Calu3 (cell line): Measurements from ENCODE around the gene UACA. TPM values are rescaled to one million over a fixed set of nuclear protein-coding genes. Genes with fewer than 3 reads are reported as not detected.

ENCODE experiments used
- BruUV-seq: library from RNA; stranded (reverse); fragments of 400-500 nt; replicated peaks from 2 replicates; lab custom pipeline; 2021; lab: Mats Ljungman, UMichigan
- CTCF ChIA-PET: fragments of 300-600 bp; sonication (Branson Sonifier 250); formaldehyde crosslinking; loops from one replicate; lab custom pipeline; 2022; ENCODE audit warnings: antibody characterized with exemption; lab: Charles Lee
- DNase-seq: peaks from one replicate; pipeline ENCODE4 v3.0.0; 2022
- H3K27ac Mint-ChIP-seq: one replicate; pipeline ENCODE4 v1.8.0; 2022; ENCODE audit warnings: mixed read lengths; ENCODE audit not compliant: unreplicated experiment
- H3K27me3 Mint-ChIP-seq: one replicate; pipeline ENCODE4 v1.8.0; 2022; ENCODE audit warnings: mixed read lengths; ENCODE audit not compliant: unreplicated experiment
- H3K36me3 Mint-ChIP-seq: one replicate; pipeline ENCODE4 v1.8.0; 2022; ENCODE audit warnings: mild to moderate bottlenecking, moderate library complexity, mixed read lengths; ENCODE audit not compliant: insufficient read depth, unreplicated experiment
- H3K4me1 Mint-ChIP-seq: one replicate; pipeline ENCODE4 v1.8.0; 2022; ENCODE audit warnings: mild to moderate bottlenecking, low read depth, mixed read lengths; ENCODE audit not compliant: unreplicated experiment
- H3K4me3 Mint-ChIP-seq: one replicate; pipeline ENCODE4 v1.8.0; 2022; ENCODE audit warnings: mild to moderate bottlenecking, low read depth, moderate library complexity, mixed read lengths; ENCODE audit not compliant: unreplicated experiment
- H3K9me3 Mint-ChIP-seq: one replicate; pipeline ENCODE4 v1.8.0; 2022; ENCODE audit warnings: low read depth, mixed read lengths; ENCODE audit not compliant: unreplicated experiment
- intact Hi-C: fragments of 100-400 bp; cut with micrococcal nuclease; formaldehyde crosslinking; loops from one replicate; pipeline ENCODE4 v1.10.0; 2022; ENCODE audit not compliant: unreplicated experiment
- total RNA-seq: library from RNA; stranded (reverse); gene quantifications from 2 replicates; pipeline ENCODE4 v1.2.3, GENCODE V29; 2022
- TF ChIP-seq, protein P1 (sequence below): fragments of 200-600 bp; IDR thresholded peaks from one replicate; pipeline ENCODE4 v1.8.0; 2022; ENCODE audit warnings: antibody characterized with exemption; ENCODE audit not compliant: unreplicated experiment

UACA gene
- total RNA-seq, 1 experiment from 2014 or later = 35.5 TPM

DNA sequence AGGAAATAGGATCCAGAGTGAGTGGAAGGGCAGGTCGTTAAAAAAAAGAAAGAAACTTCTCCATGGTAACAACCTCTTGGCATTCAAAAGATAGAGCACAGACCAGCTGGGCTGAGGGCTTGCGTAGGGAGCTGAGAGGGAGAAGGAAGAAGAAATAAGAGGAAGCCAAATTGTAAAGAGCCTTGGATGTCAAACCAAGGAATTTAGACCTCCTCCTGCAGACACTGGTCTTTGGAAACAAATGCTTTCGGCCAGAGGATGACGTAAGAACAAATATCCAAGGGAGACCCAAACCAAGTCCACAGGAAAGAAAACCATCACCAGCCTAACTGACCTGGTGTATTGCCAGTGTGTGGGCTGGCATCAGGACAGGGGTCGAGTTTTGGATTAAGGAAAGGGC, 155.2 kb downstream of the UACA start:
- TF ChIP-seq, protein P1, sequence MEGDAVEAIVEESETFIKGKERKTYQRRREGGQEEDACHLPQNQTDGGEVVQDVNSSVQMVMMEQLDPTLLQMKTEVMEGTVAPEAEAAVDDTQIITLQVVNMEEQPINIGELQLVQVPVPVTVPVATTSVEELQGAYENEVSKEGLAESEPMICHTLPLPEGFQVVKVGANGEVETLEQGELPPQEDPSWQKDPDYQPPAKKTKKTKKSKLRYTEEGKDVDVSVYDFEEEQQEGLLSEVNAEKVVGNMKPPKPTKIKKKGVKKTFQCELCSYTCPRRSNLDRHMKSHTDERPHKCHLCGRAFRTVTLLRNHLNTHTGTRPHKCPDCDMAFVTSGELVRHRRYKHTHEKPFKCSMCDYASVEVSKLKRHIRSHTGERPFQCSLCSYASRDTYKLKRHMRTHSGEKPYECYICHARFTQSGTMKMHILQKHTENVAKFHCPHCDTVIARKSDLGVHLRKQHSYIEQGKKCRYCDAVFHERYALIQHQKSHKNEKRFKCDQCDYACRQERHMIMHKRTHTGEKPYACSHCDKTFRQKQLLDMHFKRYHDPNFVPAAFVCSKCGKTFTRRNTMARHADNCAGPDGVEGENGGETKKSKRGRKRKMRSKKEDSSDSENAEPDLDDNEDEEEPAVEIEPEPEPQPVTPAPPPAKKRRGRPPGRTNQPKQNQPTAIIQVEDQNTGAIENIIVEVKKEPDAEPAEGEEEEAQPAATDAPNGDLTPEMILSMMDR = no peak
- H3K36me3 Mint-ChIP-seq = no peaks in the 10 kb centered on the region
- CTCF ChIA-PET = no interaction called here
- no peak for DNase-seq
- BruUV-seq = no TSS peak
- H3K9me3 Mint-ChIP-seq = no peaks in the 10 kb centered on the region
- no peak overlapping the region for H3K27ac Mint-ChIP-seq
- no peaks in the 10 kb centered on the region for H3K27me3 Mint-ChIP-seq
- intact Hi-C loops = no loop called here
- H3K4me3 Mint-ChIP-seq = no peak overlapping the region
- H3K4me1 Mint-ChIP-seq = no peaks in the 10 kb centered on the region

DNA sequence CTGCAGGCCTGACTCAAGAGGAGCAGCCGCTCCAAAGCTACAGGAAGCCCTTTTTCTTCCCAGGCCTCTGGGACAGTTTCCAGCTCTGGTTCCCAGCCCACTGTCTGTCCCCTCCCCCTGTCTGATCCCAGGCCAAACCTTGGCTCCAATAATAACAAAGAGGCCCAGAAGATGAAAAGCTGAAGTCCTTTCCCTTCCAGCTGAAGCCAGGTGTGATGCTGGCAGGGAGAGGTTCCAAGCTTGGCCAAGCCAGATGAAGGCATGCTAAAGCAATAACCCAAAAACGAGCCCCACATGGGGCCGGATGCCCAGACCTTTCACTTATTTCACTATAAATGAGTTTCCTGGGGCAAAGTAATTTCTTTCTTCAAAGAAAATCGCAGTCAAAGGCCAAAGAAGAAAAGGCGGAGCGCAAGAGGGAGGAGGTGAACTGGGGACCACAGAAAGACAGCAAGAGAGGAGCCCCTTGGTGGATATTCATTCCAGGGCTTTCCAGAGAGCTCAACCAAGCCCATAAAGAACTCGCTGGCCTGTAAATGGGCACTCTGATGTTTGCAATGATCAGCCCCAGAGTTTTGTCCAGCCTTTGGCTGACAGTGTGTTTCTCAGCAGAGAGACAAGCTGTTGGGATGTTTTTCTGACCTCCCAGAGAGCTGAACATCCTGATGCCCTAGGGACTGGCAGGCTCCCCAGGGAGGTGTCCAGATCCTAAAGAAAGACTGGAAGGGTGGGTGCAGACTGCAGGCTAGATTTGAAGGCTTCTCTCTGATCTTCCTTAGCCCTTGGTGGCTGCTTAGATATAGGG, 157.6 kb downstream of the UACA start:
- H3K4me1 Mint-ChIP-seq = no peaks in the 10 kb centered on the region
- CTCF ChIA-PET = interaction anchor here (0.8 to 1.2 kb wide), 2 partner anchors 37 to 67 kb away, joined by 3 read pairs; no protein-coding TSS in a partner anchor
- DNase-seq = no peak

DNA sequence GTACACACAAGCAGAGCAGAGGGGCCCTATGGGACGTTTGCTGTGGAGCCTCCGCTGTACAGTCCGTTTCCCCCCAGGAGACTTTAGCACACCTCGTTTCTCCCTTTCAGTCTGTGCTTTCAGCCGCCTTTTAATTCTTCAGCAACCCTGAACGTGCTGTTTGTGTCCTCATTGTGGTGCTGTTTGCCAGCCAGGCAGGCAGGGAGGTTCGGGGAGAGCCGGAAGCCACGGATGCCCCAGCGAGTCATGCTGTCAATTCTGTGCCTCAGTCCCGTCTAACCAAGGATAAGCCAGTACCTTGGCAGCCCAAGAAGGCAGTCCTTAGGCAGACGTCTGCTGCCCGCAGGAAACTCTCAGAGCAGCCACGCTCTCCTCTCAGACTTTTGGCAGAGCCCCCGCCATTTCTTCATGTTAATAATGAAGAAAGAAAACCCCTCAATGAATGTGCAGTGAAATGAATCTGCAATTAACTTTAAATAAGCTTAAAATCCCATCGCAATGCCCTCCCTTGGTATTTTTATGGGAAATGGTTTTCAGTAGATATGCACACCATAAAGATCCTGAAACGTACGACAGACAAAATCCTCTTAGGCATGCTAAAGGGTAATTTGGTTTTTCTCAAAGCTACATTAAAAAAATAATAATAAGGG, 158.6 kb downstream of the UACA start:
- Mint-ChIP-seq H3K36me3 (no peaks in the 10 kb centered on the region), H3K27ac (no peak overlapping the region), H3K27me3 (no peaks in the 10 kb centered on the region), H3K4me1 (no peaks in the 10 kb centered on the region), H3K9me3 (peaks cover under 1% of the 10 kb centered on the region), H3K4me3 (no peak overlapping the region)
- no TSS peak for BruUV-seq
- no peak for DNase-seq
- TF ChIP-seq, protein P1 = no peak
- intact Hi-C loops = no loop called here
- CTCF ChIA-PET = interaction anchor here (0.8 kb wide), 1 partner anchor 36 kb away, joined by 3 read pairs; no protein-coding TSS in a partner anchor

More for the DNA sequence above, 157.6 kb downstream of the UACA start:
- TF ChIP-seq, protein P1 = no peak
- no TSS peak for BruUV-seq
- H3K27me3 Mint-ChIP-seq = no peaks in the 10 kb centered on the region
- no peaks in the 10 kb centered on the region for H3K9me3 Mint-ChIP-seq
- no peaks in the 10 kb centered on the region for H3K36me3 Mint-ChIP-seq
- no peak overlapping the region for H3K4me3 Mint-ChIP-seq
- intact Hi-C loops = no loop called here
- H3K27ac Mint-ChIP-seq = no peak overlapping the region

Other genes starting within 250 kb of the UACA start
- 30.4 and 30.8 TPM in 2 replicates for gene LARP6, start 90.6 kb upstream of the UACA start, total RNA-seq
- 11.8 and 13.7 TPM in 2 replicates for gene THAP10, start 128.9 kb upstream of the UACA start, total RNA-seq
- 5.8 and 6.3 TPM in 2 replicates for gene LRRC49, start 129.3 kb upstream of the UACA start, total RNA-seq